GM19324 (cell line): ENCODE results near the gene C11orf97.

Experiments used
- ATAC-seq: cut with Tn5 transposase; IDR thresholded peaks from one replicate; pipeline ENCODE4 v1.9.1; 2021; ENCODE audit warnings: mild to moderate bottlenecking, moderate library complexity; ENCODE audit not compliant: unreplicated experiment, low FRiP score

Gene C11orf97

GRCh38 chr11:94524341-94524740, 12.1 kb downstream of the C11orf97 start:
- ATAC-seq: no peak

GRCh38 chr11:94525546-94526324, 13.5 kb downstream of the C11orf97 start:
- no peak for ATAC-seq

GRCh38 chr11:94526645-94527438, 14.6 kb downstream of the C11orf97 start:
- ATAC-seq: no peak

- ATAC-seq: no peak
Measured at GRCh38 chr11:94528551-94528950, 16.3 kb downstream of the C11orf97 start.

GRCh38 chr11:94532211-94532610, 19.9 kb downstream of the C11orf97 start:
- ATAC-seq: no peak

- no peak for ATAC-seq
Measured at GRCh38 chr11:94533206-94533605, 20.9 kb downstream of the C11orf97 start.

GRCh38 chr11:94533696-94534630, 21.7 kb downstream of the C11orf97 start:
- ATAC-seq: no peak

- ATAC-seq: no peak
Measured at GRCh38 chr11:94536386-94536785, 24.1 kb downstream of the C11orf97 start.

- ATAC-seq: no peak
Measured at GRCh38 chr11:94537031-94537600, 24.9 kb downstream of the C11orf97 start.

GRCh38 chr11:94539420-94539819, 27.2 kb downstream of the C11orf97 start:
- no peak for ATAC-seq

GRCh38 chr11:94543695-94544645, 31.7 kb downstream of the C11orf97 start, which contains the start of gene FUT4:
Gene FUT4 (plus strand): TSS chr11:94543921. CDS start chr11:94544134, 213 bp downstream.
- peak; percentile 94 for ATAC-seq

GRCh38 chr11:94544646-94545263, 32.5 kb downstream of the C11orf97 start:
- no peak for ATAC-seq

- ATAC-seq: no peak
Measured at GRCh38 chr11:94545264-94546161, 33.3 kb downstream of the C11orf97 start.

- ATAC-seq: no peak
Measured at GRCh38 chr11:94546162-94546470, 33.9 kb downstream of the C11orf97 start.

GRCh38 chr11:94546886-94547285, 34.6 kb downstream of the C11orf97 start:
- ATAC-seq: no peak

GRCh38 chr11:94549146-94549545, 36.9 kb downstream of the C11orf97 start:
- no peak for ATAC-seq

GRCh38 chr11:94550513-94550912, 38.3 kb downstream of the C11orf97 start:
- no peak for ATAC-seq

GRCh38 chr11:94553938-94554337, 41.7 kb downstream of the C11orf97 start:
- no peak for ATAC-seq
